SK-N-SH (cell line): ENCODE results near the gene MAMLD1. TPM values are rescaled to one million over a fixed set of nuclear protein-coding genes. Genes with fewer than 3 reads are reported as not detected.

Experiments used
- CTCF ChIA-PET: fragments of 300-600, 350-600 bp; formaldehyde crosslinking; extraction: SDS; loops from one replicate; lab custom pipeline; 2021; lab: Yijun Ruan, JAX
- POLR2A ChIA-PET: fragments of 350-600 bp; sonication (Branson Sonifier 250); formaldehyde crosslinking; extraction: SDS; loops from one replicate; lab custom pipeline; 2020; ENCODE audit warnings: antibody characterized with exemption, inconsistent platforms; lab: Yijun Ruan, JAX
- DNase-seq: peaks from one replicate; pipeline ENCODE4 v3.0.0; 2012
- H2AFZ ChIP-seq: fragments of 200-600 bp; sonication (generic); 2 replicates; pipeline ENCODE4 v1.8.1; 2016; ENCODE audit warnings: antibody characterized with exemption, mild to moderate bottlenecking, low read depth
- H3F3A ChIP-seq: fragments of 200-600 bp; sonication (generic); replicated peaks from 2 replicates; pipeline ENCODE3; 2016; ENCODE audit warnings: antibody characterized with exemption, mild to moderate bottlenecking; ENCODE audit not compliant: insufficient read depth
- H3K27ac ChIP-seq, 2 experiments: fragments of 200-500 bp in 1 of 2; fragments of 200-600 bp in 1 of 2; sonication (Bioruptor generic) in 1 of 2; sonication (generic), shearing (Covaris generic) in 1 of 2; 2 replicates each; pipeline versions ENCODE4 v1.5.1 to v1.6.1; 2014 to 2016; ENCODE audit warnings: low read depth in 2 of 2, inconsistent platforms in 1 of 2, low read length in 1 of 2, mild to moderate bottlenecking in 1 of 2, mixed read lengths in 1 of 2
- H3K27me3 ChIP-seq: fragments of 200-600 bp; sonication (generic), shearing (Covaris generic); 2 replicates; pipeline ENCODE4 v1.6.1; 2016; ENCODE audit warnings: mixed run types; ENCODE audit not compliant: insufficient read depth
- H3K36me3 ChIP-seq, 2 experiments: fragments of 200-500 bp in 1 of 2; fragments of 200-600 bp in 1 of 2; sonication (Bioruptor generic) in 1 of 2; sonication (generic) in 1 of 2; replicated peaks in 1 of 2; 2 replicates each; pipeline versions ENCODE3 to v1.5.1; 2014 to 2016; ENCODE audit warnings: low read length in 1 of 2, mild to moderate bottlenecking in 1 of 2; ENCODE audit not compliant: insufficient read depth in 2 of 2, control insufficient read depth in 1 of 2
- H3K4me1 ChIP-seq, 2 experiments: fragments of 200-500 bp in 1 of 2; fragments of 200-600 bp in 1 of 2; sonication (Bioruptor generic) in 1 of 2; sonication (generic), shearing (Covaris generic) in 1 of 2; 2 replicates each; pipeline versions ENCODE4 v1.5.1 to v1.6.1; 2014 to 2016; ENCODE audit warnings: low read depth in 1 of 2, low read length in 1 of 2, mixed run types in 1 of 2; ENCODE audit not compliant: insufficient read depth in 2 of 2, control insufficient read depth in 1 of 2
- H3K4me2 ChIP-seq: fragments of 200-600 bp; sonication (generic), shearing (Covaris generic); 2 replicates; pipeline ENCODE4 v1.6.1; 2017; ENCODE audit warnings: mixed run types
- H3K4me3 ChIP-seq, 2 experiments: fragments of 200-500 bp in 1 of 2; fragments of 200-600 bp in 1 of 2; sonication (Bioruptor generic) in 1 of 2; sonication (generic), shearing (Covaris generic) in 1 of 2; 2 replicates each; pipeline versions ENCODE4 v1.5.1 to v1.8.1; 2014 to 2016; ENCODE audit warnings: low read depth in 2 of 2, inconsistent platforms in 1 of 2, low read length in 1 of 2, mild to moderate bottlenecking in 1 of 2, mixed read lengths in 1 of 2, moderate library complexity in 1 of 2
- H3K79me2 ChIP-seq: fragments of 200-600 bp; sonication (generic); 2 replicates; pipeline ENCODE4 v1.8.1; 2017; ENCODE audit warnings: mild to moderate bottlenecking; ENCODE audit not compliant: insufficient read depth
- H3K9ac ChIP-seq: fragments of 200-600 bp; sonication (generic); 2 replicates; pipeline ENCODE4 v1.6.1; 2017; ENCODE audit warnings: mixed run types
- H3K9me2 ChIP-seq: fragments of 200-600 bp; sonication (generic); 2 replicates; pipeline ENCODE4 v1.6.1; 2017; ENCODE audit warnings: mixed run types
- H3K9me3 ChIP-seq: fragments of 200-600 bp; sonication (generic); 2 replicates; pipeline ENCODE4 v1.6.1; 2017; ENCODE audit warnings: mixed run types, mild to moderate bottlenecking, moderate library complexity
- H4K20me1 ChIP-seq: fragments of 200-600 bp; sonication (generic); 2 replicates; pipeline ENCODE4 v1.6.1; 2017; ENCODE audit warnings: mild to moderate bottlenecking, mixed run types; ENCODE audit not compliant: insufficient read depth
- EP300 ChIP-seq, 2 experiments: IDR thresholded peaks; 2 replicates each; pipeline versions ENCODE4 v1.4.0 to v1.6.1; 2012; ENCODE audit warnings: borderline replicate concordance in 1 of 2, low read depth in 1 of 2, low read length in 1 of 2
- EZH2phosphoT487 ChIP-seq: fragments of 200-600 bp; sonication (generic); IDR thresholded peaks from 2 replicates; pipeline ENCODE4 v1.6.1; 2017; ENCODE audit warnings: low read depth, mixed run types, mild to moderate bottlenecking, antibody characterized with exemption, moderate library complexity, borderline replicate concordance
- JUND ChIP-seq: IDR thresholded peaks from 2 replicates; pipeline ENCODE4 v1.4.0; 2012
- MEF2A ChIP-seq: IDR thresholded peaks from 2 replicates; pipeline ENCODE4 v1.4.0; 2012; ENCODE audit warnings: low read depth, borderline replicate concordance
- NRF1 ChIP-seq: IDR thresholded peaks from 2 replicates; pipeline ENCODE4 v1.6.1; 2012; ENCODE audit warnings: low read depth, mild to moderate bottlenecking, low read length
- RCOR1 ChIP-seq: fragments of 150-350 bp; IDR thresholded peaks from 2 replicates; pipeline ENCODE4 v1.6.1; 2017; ENCODE audit warnings: antibody characterized with exemption, low read length
- SIN3A ChIP-seq: IDR thresholded peaks from 2 replicates; pipeline ENCODE4 v1.6.1; 2012; ENCODE audit warnings: low read depth, mild to moderate bottlenecking, low read length, moderate library complexity, borderline replicate concordance
- SMC3 ChIP-seq: IDR thresholded peaks from 2 replicates; pipeline ENCODE4 v1.6.1; 2012; ENCODE audit warnings: low read depth, low read length, improper control_type of control experiment
- TAF1 ChIP-seq: IDR thresholded peaks from 2 replicates; pipeline ENCODE4 v1.6.1; 2012; ENCODE audit warnings: low read depth, mild to moderate bottlenecking, low read length, moderate library complexity, borderline replicate concordance
- TCF12 ChIP-seq: IDR thresholded peaks from 2 replicates; pipeline ENCODE4 v1.4.0; 2012
- TEAD4 ChIP-seq: IDR thresholded peaks from 2 replicates; pipeline ENCODE4 v1.4.0; 2012; ENCODE audit warnings: mild to moderate bottlenecking, borderline replicate concordance; ENCODE audit not compliant: insufficient read depth
- YY1 ChIP-seq: IDR thresholded peaks from 2 replicates; pipeline ENCODE4 v1.4.0; 2012; ENCODE audit warnings: low read depth, mild to moderate bottlenecking
- WGBS: methylation state at CpG from one replicate; pipeline ENCODE4 v1.1.6; 2017; ENCODE audit warnings: low lambda C conversion rate; 5-methylcytosine and 5-hydroxymethylcytosine counted together
- polyA plus RNA-seq, 3 experiments: library from polyadenylated mRNA; depleted of rRNA; stranded (reverse); fragments of >200 nt; gene quantifications; 2 replicates each; pipeline ENCODE4 v1.2.3, GENCODE V29; 2012
- TF ChIP-seq, protein P1 (sequence below): fragments of 150-350 bp; IDR thresholded peaks from 2 replicates; pipeline ENCODE4 v1.6.1; 2016; ENCODE audit warnings: mild to moderate bottlenecking, low read depth, low read length
- TF ChIP-seq, protein P2 (sequence below): fragments of 150-350 bp; IDR thresholded peaks from 2 replicates; pipeline ENCODE4 v1.6.1; 2017; ENCODE audit warnings: antibody characterized with exemption, low read length, low read depth, borderline replicate concordance
- TF ChIP-seq, protein P3 (sequence below): fragments of 200-600 bp; sonication (generic); IDR thresholded peaks from 2 replicates; pipeline ENCODE4 v1.6.1; 2017; ENCODE audit warnings: antibody characterized with exemption, mild to moderate bottlenecking, moderate library complexity
- TF ChIP-seq, protein P4 (sequence below): IDR thresholded peaks from 2 replicates; pipeline ENCODE4 v1.4.0; 2012; ENCODE audit warnings: low read depth, borderline replicate concordance

MAMLD1 gene
- polyA plus RNA-seq, 1 of the 3 experiments (the other 2 are of a cell fraction): 4.4 TPM

DNA sequence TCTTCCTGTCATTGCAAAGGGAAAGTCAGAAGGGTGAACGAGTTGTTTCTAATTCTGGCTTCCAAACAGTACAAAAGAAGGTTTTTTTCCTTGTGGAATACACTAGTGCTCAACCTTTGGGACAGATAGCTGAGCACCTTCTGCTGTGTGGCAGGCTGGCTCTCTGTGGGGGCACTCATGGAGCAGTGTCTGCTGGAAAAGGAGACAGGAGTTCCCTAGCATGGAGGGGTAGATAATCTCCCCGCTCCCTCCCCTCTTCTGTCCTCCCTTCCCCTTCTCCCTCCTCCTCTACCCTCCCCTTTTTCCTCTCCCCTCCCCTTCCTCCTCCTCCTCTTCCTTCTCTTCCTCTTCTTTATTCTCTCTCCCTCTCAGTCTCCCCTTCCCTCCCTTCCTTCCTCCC lies 142.9 kb downstream of the MAMLD1 start (continued):
- TF ChIP-seq, protein P1, sequence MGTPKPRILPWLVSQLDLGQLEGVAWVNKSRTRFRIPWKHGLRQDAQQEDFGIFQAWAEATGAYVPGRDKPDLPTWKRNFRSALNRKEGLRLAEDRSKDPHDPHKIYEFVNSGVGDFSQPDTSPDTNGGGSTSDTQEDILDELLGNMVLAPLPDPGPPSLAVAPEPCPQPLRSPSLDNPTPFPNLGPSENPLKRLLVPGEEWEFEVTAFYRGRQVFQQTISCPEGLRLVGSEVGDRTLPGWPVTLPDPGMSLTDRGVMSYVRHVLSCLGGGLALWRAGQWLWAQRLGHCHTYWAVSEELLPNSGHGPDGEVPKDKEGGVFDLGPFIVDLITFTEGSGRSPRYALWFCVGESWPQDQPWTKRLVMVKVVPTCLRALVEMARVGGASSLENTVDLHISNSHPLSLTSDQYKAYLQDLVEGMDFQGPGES: no peak
- TF ChIP-seq SMC3: no peak
- TF ChIP-seq EP300 (IDR thresholded peaks at IDR 0.05; ENCODE audit: borderline replicate concordance in 1 of 2, low read depth in 1 of 2, low read length in 1 of 2): no peak
- TF ChIP-seq MEF2A: no peak
- TF ChIP-seq TAF1: no peak
- no peak for TF ChIP-seq JUND
- TF ChIP-seq EZH2phosphoT487: no peak

DNA sequence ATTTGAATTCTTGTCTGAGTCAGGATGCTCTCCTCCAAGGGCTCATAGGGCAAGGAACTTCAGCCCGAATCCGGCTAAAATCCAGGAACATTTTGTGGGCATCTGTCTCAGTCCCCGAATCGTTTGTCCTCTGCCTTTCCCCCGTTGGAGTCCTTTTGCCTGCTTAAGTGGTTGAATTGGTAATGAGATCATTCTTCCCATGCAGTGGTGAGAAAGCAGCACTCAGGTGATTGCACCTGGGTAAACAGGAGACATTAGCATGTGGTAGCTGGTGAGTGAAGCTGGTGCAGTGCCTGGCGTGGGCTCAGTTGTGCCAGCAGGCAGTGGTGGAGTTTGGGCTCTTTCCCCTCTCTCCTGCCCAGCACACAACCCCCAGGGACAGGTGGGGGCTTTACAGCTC lies 143.4 kb downstream of the MAMLD1 start:
- no peaks in the 10 kb centered on the region for H4K20me1 ChIP-seq
- peaks cover 0 to 13% of the 10 kb centered on the region in 2 experiments; a peak in 1 of 4 replicates for H3K4me1 ChIP-seq
- no peaks in the 10 kb centered on the region for H3K9me3 ChIP-seq
- peaks cover 0 to 3% of the 10 kb centered on the region in 2 experiments for H3K36me3 ChIP-seq
- POLR2A ChIA-PET: no interaction called here
- H3K27ac ChIP-seq: no peak overlapping the region
- no peak for DNase-seq
- 55% methylated on average over 6 of the region's 6 CpGs for WGBS
- CTCF ChIA-PET: no interaction called here
- H3K9ac ChIP-seq: no peak overlapping the region
- H3K27me3 ChIP-seq: no peaks in the 10 kb centered on the region; the same call in 1 of the 2 replicates
- no peaks in the 10 kb centered on the region for H3K79me2 ChIP-seq
- H3K4me2 ChIP-seq: no peak overlapping the region
- no peak overlapping the region for H3K4me3 ChIP-seq
- no peak overlapping the region for H2AFZ ChIP-seq
- no peaks in the 10 kb centered on the region for H3K9me2 ChIP-seq
- TF ChIP-seq TCF12 (no peak), MEF2A (no peak), EP300 (IDR thresholded peaks at IDR 0.05; ENCODE audit: borderline replicate concordance in 1 of 2, low read depth in 1 of 2, low read length in 1 of 2) (no peak), NRF1 (no peak), TEAD4 (no peak), SIN3A (no peak), RCOR1 (no peak), YY1 (no peak)
- TF ChIP-seq, protein P2, sequence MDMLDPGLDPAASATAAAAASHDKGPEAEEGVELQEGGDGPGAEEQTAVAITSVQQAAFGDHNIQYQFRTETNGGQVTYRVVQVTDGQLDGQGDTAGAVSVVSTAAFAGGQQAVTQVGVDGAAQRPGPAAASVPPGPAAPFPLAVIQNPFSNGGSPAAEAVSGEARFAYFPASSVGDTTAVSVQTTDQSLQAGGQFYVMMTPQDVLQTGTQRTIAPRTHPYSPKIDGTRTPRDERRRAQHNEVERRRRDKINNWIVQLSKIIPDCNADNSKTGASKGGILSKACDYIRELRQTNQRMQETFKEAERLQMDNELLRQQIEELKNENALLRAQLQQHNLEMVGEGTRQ: no peak
- TF ChIP-seq, protein P3, sequence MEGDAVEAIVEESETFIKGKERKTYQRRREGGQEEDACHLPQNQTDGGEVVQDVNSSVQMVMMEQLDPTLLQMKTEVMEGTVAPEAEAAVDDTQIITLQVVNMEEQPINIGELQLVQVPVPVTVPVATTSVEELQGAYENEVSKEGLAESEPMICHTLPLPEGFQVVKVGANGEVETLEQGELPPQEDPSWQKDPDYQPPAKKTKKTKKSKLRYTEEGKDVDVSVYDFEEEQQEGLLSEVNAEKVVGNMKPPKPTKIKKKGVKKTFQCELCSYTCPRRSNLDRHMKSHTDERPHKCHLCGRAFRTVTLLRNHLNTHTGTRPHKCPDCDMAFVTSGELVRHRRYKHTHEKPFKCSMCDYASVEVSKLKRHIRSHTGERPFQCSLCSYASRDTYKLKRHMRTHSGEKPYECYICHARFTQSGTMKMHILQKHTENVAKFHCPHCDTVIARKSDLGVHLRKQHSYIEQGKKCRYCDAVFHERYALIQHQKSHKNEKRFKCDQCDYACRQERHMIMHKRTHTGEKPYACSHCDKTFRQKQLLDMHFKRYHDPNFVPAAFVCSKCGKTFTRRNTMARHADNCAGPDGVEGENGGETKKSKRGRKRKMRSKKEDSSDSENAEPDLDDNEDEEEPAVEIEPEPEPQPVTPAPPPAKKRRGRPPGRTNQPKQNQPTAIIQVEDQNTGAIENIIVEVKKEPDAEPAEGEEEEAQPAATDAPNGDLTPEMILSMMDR: no peak
- TF ChIP-seq, protein P1: no peak
- TF ChIP-seq, protein P4, sequence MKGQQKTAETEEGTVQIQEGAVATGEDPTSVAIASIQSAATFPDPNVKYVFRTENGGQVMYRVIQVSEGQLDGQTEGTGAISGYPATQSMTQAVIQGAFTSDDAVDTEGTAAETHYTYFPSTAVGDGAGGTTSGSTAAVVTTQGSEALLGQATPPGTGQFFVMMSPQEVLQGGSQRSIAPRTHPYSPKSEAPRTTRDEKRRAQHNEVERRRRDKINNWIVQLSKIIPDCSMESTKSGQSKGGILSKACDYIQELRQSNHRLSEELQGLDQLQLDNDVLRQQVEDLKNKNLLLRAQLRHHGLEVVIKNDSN: no peak
- H3F3A ChIP-seq: no peaks in the 10 kb centered on the region
